Psoas muscle (tissue), 8 donors: Measurements from ENCODE around the gene EIF5A. TPM values are rescaled to one million over a fixed set of nuclear protein-coding genes. Genes with fewer than 3 reads are reported as not detected.

ENCODE experiments used
- ATAC-seq, 4 donors: fragments of 200-7000 bp; cut with Tn5 transposase; one replicate each; pipeline ENCODE4 v1.9.1; 2020; ENCODE audit warnings: moderate library complexity in 3 of 4, mild to moderate bottlenecking in 2 of 4
- DNase-seq, 2 donors: peaks; one replicate each; pipeline ENCODE4 v3.0.0-alpha.2; 2020
- H3K27ac ChIP-seq: fragments of 200-600 bp; one replicate; pipeline ENCODE4 v1.8.0; 2022
- H3K27me3 ChIP-seq, 3 donors: fragments of 200-600 bp in 1 of 3; one replicate each; pipeline versions ENCODE4 v1.6.1 to v1.8.0; 2013 to 2022; ENCODE audit warnings: low read length in 2 of 3, mild to moderate bottlenecking in 2 of 3, moderate library complexity in 1 of 3; ENCODE audit not compliant: insufficient read depth in 3 of 3
- H3K36me3 ChIP-seq, 2 donors: fragments of 200-600 bp in 1 of 2; one replicate each; pipeline versions ENCODE4 v1.6.1 to v1.8.0; 2013 to 2022; ENCODE audit warnings: low read depth in 1 of 2, mild to moderate bottlenecking in 1 of 2, moderate library complexity in 1 of 2; ENCODE audit not compliant: insufficient read depth in 1 of 2
- H3K4me1 ChIP-seq: fragments of 200-600 bp; one replicate; pipeline ENCODE4 v1.8.0; 2022
- H3K4me3 ChIP-seq: fragments of 200-600 bp; one replicate; pipeline ENCODE4 v1.8.0; 2022; ENCODE audit warnings: mild to moderate bottlenecking
- H3K9me3 ChIP-seq: fragments of 200-600 bp; one replicate; pipeline ENCODE4 v1.8.0; 2022
- CTCF ChIP-seq: fragments of 200-600 bp; IDR thresholded peaks from one replicate; pipeline ENCODE4 v1.8.0; 2022; ENCODE audit warnings: antibody characterized with exemption
- WGBS, 3 donors: extraction: QIAGEN DNeasy Blood & Tissue Kit; methylation state at CpG; one replicate each; pipeline versions ENCODE4 v1.1.6 to v1.1.7; 2013; 5-methylcytosine and 5-hydroxymethylcytosine counted together
- intact Hi-C, 2 donors: fragments of 100-400 bp; cut with DNase I; formaldehyde crosslinking; loops; one replicate each; pipeline versions ENCODE4 v1.11.0 to v1.14.2; 2022
- polyA plus RNA-seq, 3 donors: library from polyadenylated mRNA; stranded (reverse); fragments of 200-250 nt; gene quantifications; one replicate each; pipeline ENCODE4 v1.2.3, GENCODE V29; 2013
- total RNA-seq, 4 donors: library from RNA; stranded (reverse); fragmentation: NEBNext Ultra II Directional in 2 of 4; extraction: Animal tissue kit (Norgen Biotek cat#: 25700) in 2 of 4; gene quantifications; one replicate each; pipeline versions ENCODE4 v1.2.1 to v1.2.4, GENCODE V29; 2021 to 2023
- donor health status: healthy with polysubstance abuse.
- donor health status: DM: no; HTN: no; CAD: no; lungs with moderate emphysema.
- donor health status: Bipolar disorder and iron deficiency.
- donor health status: healthy.
- donor health status: DM: yes; HTN: yes; CAD: no.
- donor health status: DM: no; HTN: no; CAD: no.
- donor health status: DM: no; HTN: no; CAD: no.
- donor health status: DM: yes; HTN: yes; CAD: no.

Gene EIF5A
- total and polyA plus RNA-seq, 7 donors = 293 to 1,107 (median 518) TPM

DNA sequence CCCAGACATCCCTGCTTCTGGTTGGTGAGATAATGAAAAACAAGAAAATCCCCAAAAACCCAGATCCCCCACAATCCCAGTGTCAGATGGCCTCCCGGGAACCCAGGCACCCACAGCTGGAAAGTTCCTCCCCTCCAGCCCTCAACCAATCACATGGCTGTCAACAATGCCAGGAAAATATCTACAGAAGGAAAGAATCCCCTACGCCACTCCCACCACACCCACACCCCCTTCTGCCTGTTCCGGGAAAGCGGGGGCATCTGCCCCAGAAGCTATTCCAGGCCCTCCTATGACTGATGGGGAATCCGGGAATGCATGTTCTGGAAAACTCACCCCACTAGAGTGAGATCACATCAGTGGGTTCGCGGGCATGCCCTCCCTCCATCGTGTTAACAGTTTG is 49.3 kb downstream of the EIF5A start:
- Histone ChIP-seq H3K36me3 (no peaks in the 10 kb centered on the region), H3K27me3 (no peaks in the 10 kb centered on the region), H3K9me3 (no peaks in the 10 kb centered on the region), H3K4me1 (peaks cover 20% of the 10 kb centered on the region), H3K4me3 (no peak overlapping the region), H3K27ac (no peak overlapping the region)
- DNase-seq (no peak), ATAC-seq (no peak)
- no peak for TF ChIP-seq CTCF
- WGBS, 3 donors = 55 to 69% (median 68%) methylated on average over 8 of the region's 8 CpGs
- intact Hi-C loops = loop anchor here in 1 of 2 donors (5.0 kb wide), 1 partner anchor 36 kb away; the partner anchor contains the start of gene PLSCR3

DNA sequence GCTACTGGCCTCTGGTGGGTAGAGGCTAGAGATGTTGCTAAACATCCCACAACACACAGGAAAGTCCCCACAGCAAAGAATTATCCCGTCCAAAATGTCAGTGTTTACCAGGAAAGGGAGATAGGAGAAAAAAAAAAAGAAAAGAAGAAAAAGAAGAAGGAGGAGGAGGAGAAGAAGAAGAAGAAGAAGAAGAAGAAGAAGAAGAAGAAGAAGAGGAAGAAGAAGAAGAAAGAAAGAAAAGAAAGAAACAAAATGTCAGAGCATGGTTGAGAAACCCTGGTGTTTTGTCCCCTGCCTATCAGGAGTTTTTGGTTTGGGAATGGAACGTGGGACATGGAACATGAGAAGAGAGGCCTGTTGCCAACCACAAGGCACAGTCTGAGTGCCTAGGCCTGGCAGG is 50.0 kb downstream of the EIF5A start:
- intact Hi-C loops = loop anchor here in 1 of 2 donors (5.0 kb wide), 1 partner anchor 35 kb away; the partner anchor contains the start of gene PLSCR3
- Histone ChIP-seq H3K36me3 (no peaks in the 10 kb centered on the region), H3K9me3 (no peaks in the 10 kb centered on the region), H3K4me1 (peaks cover 20% of the 10 kb centered on the region), H3K27me3 (no peaks in the 10 kb centered on the region), H3K4me3 (no peak overlapping the region), H3K27ac (no peak overlapping the region)
- no peak for TF ChIP-seq CTCF
- DNase-seq = no peak
- ATAC-seq = no peak
- 47 to 53% (median 51%) methylated on average over 2 of the region's 2 CpGs for WGBS, 3 donors

- H3K27ac ChIP-seq = no peak overlapping the region
- H3K4me1 ChIP-seq = no peaks in the 10 kb centered on the region
- TF ChIP-seq CTCF = no peak
- WGBS, 3 donors = 64 to 78% (median 73%) methylated on average over 3 of the region's 3 CpGs
- DNase-seq (no peak), ATAC-seq (no peak)
- intact Hi-C loops = no loop called here
- no peak overlapping the region for H3K4me3 ChIP-seq
- no peaks in the 10 kb centered on the region for H3K9me3 ChIP-seq
- no peaks in the 10 kb centered on the region for H3K36me3 ChIP-seq
- no peaks in the 10 kb centered on the region for H3K27me3 ChIP-seq
These were observed 54.5 kb downstream of the EIF5A start for GRCh38 chr17:7361906-7362305.

Other genes with a start within 250 kb of the EIF5A start
Only the 30 nearest of the 32 such genes appear.
- gene ASGR2, start 192.8 kb upstream of the EIF5A start, total RNA-seq = under 1 TPM in 2 of 4 donors, not detected in 2; 0.34 to 0.62 TPM
- gene ASGR2, start 192.8 kb upstream of the EIF5A start, polyA plus RNA-seq = under 1 TPM in 2 of 3 donors, not detected in 1; 0.04 to 0.25 TPM
- under 1 TPM in 2 of 4 donors, not detected in 2; 0.26 to 0.39 TPM for gene ASGR1, start 128.3 kb upstream of the EIF5A start, total RNA-seq
- under 1 TPM; 0.08 to 0.23 (median 0.21) TPM for gene ASGR1, start 128.3 kb upstream of the EIF5A start, polyA plus RNA-seq
- 1 to 10 TPM; 3.2 to 8.9 (median 5.8) TPM for gene DLG4, start 87.8 kb upstream of the EIF5A start, total RNA-seq
- gene DLG4, start 87.8 kb upstream of the EIF5A start, polyA plus RNA-seq = 1 to 10 TPM; 1.5 to 5.8 (median 1.8) TPM
- gene ACADVL, start 87.7 kb upstream of the EIF5A start, total RNA-seq = 1,000 to 10,000 TPM in 3 of 4 donors, 100 to 1,000 TPM in 1; 987 to 1,310 (median 1,099) TPM
- 1,000 to 10,000 TPM in 1 of 3 donors, 100 to 1,000 TPM in 2; 538 to 1,030 (median 946) TPM for gene ACADVL, start 87.7 kb upstream of the EIF5A start, polyA plus RNA-seq
- 10 to 100 TPM; 11.4 to 19.6 (median 13.8) TPM for gene DVL2, start 73.1 kb upstream of the EIF5A start, total RNA-seq
- gene DVL2, start 73.1 kb upstream of the EIF5A start, polyA plus RNA-seq = 10 to 100 TPM; 10.0 to 22.1 (median 10.0) TPM
- gene PHF23, start 68.2 kb upstream of the EIF5A start, total RNA-seq = 10 to 100 TPM; 20.9 to 28.8 (median 27.7) TPM
- gene PHF23, start 68.2 kb upstream of the EIF5A start, polyA plus RNA-seq = 10 to 100 TPM; 24.0 to 43.3 (median 29.4) TPM
- gene GABARAP, start 65.2 kb upstream of the EIF5A start, total RNA-seq = 100 to 1,000 TPM; 447 to 492 (median 481) TPM
- gene GABARAP, start 65.2 kb upstream of the EIF5A start, polyA plus RNA-seq = 100 to 1,000 TPM; 344 to 569 (median 510) TPM
- gene CTDNEP1, start 55.9 kb upstream of the EIF5A start, total RNA-seq = 100 to 1,000 TPM; 208 to 332 (median 254) TPM
- gene CTDNEP1, start 55.9 kb upstream of the EIF5A start, polyA plus RNA-seq = 100 to 1,000 TPM; 171 to 281 (median 196) TPM
- 10 to 100 TPM; 55.7 to 87.0 (median 74.8) TPM for gene ELP5, start 55.4 kb upstream of the EIF5A start, total RNA-seq
- 100 to 1,000 TPM in 1 of 3 donors, 10 to 100 TPM in 2; 50.4 to 104 (median 86.0) TPM for gene ELP5, start 55.4 kb upstream of the EIF5A start, polyA plus RNA-seq
- 1 to 10 TPM in 2 of 4 donors, under 1 TPM in 1, not detected in 1; 0.57 to 1.0 (median 1.0) TPM for gene CLDN7, start 45.1 kb upstream of the EIF5A start, total RNA-seq
- gene CLDN7, start 45.1 kb upstream of the EIF5A start, polyA plus RNA-seq = 1 to 10 TPM in 1 of 3 donors, under 1 TPM in 2; 0.48 to 1.1 (median 0.83) TPM
- gene SLC2A4, start 25.9 kb upstream of the EIF5A start, total RNA-seq = 100 to 1,000 TPM in 3 of 4 donors, 10 to 100 TPM in 1; 50.9 to 257 (median 139) TPM
- 100 to 1,000 TPM in 1 of 3 donors, 10 to 100 TPM in 2; 19.4 to 127 (median 33.8) TPM for gene SLC2A4, start 25.9 kb upstream of the EIF5A start, polyA plus RNA-seq
- gene YBX2, start 13.0 kb upstream of the EIF5A start, total RNA-seq = 1 to 10 TPM in 1 of 4 donors, under 1 TPM in 3; 0.37 to 1.0 (median 0.75) TPM
- 1 to 10 TPM in 1 of 3 donors, under 1 TPM in 2; 0.14 to 1.8 (median 0.21) TPM for gene YBX2, start 13.0 kb upstream of the EIF5A start, polyA plus RNA-seq
- 100 to 1,000 TPM in 1 of 4 donors, 10 to 100 TPM in 3; 71.8 to 101 (median 82.5) TPM for gene GPS2, start 7.7 kb downstream of the EIF5A start, total RNA-seq
- gene GPS2, start 7.7 kb downstream of the EIF5A start, polyA plus RNA-seq = 100 to 1,000 TPM; 139 to 197 (median 146) TPM
- gene NEURL4, start 21.7 kb downstream of the EIF5A start, total RNA-seq = 10 to 100 TPM; 24.0 to 53.8 (median 32.6) TPM
- gene NEURL4, start 21.7 kb downstream of the EIF5A start, polyA plus RNA-seq = 10 to 100 TPM; 20.7 to 38.7 (median 22.9) TPM
- 10 to 100 TPM; 12.2 to 20.7 (median 15.7) TPM for gene ACAP1, start 28.9 kb downstream of the EIF5A start, total RNA-seq
- 10 to 100 TPM in 1 of 3 donors, 1 to 10 TPM in 2; 1.9 to 11.9 (median 2.4) TPM for gene ACAP1, start 28.9 kb downstream of the EIF5A start, polyA plus RNA-seq
- 1 to 10 TPM; 4.5 to 5.2 (median 5.1) TPM for gene KCTD11, start 44.5 kb downstream of the EIF5A start, total RNA-seq
- 10 to 100 TPM in 1 of 3 donors, 1 to 10 TPM in 2; 2.9 to 13.2 (median 9.9) TPM for gene KCTD11, start 44.5 kb downstream of the EIF5A start, polyA plus RNA-seq
- not detected for gene TMEM95, start 47.5 kb downstream of the EIF5A start, total RNA-seq
- not detected for gene TMEM95, start 47.5 kb downstream of the EIF5A start, polyA plus RNA-seq
- gene TNK1, start 73.5 kb downstream of the EIF5A start, total RNA-seq = under 1 TPM; 0.56 to 0.86 (median 0.78) TPM
- 1 to 10 TPM in 1 of 3 donors, under 1 TPM in 2; 0.57 to 1.7 (median 0.98) TPM for gene TNK1, start 73.5 kb downstream of the EIF5A start, polyA plus RNA-seq
- gene PLSCR3, start 86.9 kb downstream of the EIF5A start, total RNA-seq = 10 to 100 TPM; 13.9 to 16.2 (median 15.1) TPM
- gene PLSCR3, start 86.9 kb downstream of the EIF5A start, polyA plus RNA-seq = 10 to 100 TPM; 16.6 to 20.5 (median 18.7) TPM
- 10 to 100 TPM; 47.1 to 80.4 (median 53.5) TPM for gene TMEM256, start 96.5 kb downstream of the EIF5A start, total RNA-seq
- 10 to 100 TPM; 62.4 to 75.4 (median 69.7) TPM for gene TMEM256, start 96.5 kb downstream of the EIF5A start, polyA plus RNA-seq
- gene NLGN2, start 100.2 kb downstream of the EIF5A start, total RNA-seq = 10 to 100 TPM in 1 of 4 donors, 1 to 10 TPM in 3; 6.5 to 11.5 (median 7.4) TPM
- gene NLGN2, start 100.2 kb downstream of the EIF5A start, polyA plus RNA-seq = 1 to 10 TPM; 2.8 to 3.1 (median 2.9) TPM
- gene SPEM1, start 112.7 kb downstream of the EIF5A start, total RNA-seq = not detected
- gene SPEM1, start 112.7 kb downstream of the EIF5A start, polyA plus RNA-seq = under 1 TPM in 1 of 3 donors, not detected in 2; 0.06 TPM
- not detected for gene SPEM2, start 118.0 kb downstream of the EIF5A start, total RNA-seq
- under 1 TPM in 1 of 3 donors, not detected in 2; 0.03 TPM for gene SPEM2, start 118.0 kb downstream of the EIF5A start, polyA plus RNA-seq
- not detected for gene SPEM3, start 121.2 kb downstream of the EIF5A start, total RNA-seq
- gene SPEM3, start 121.2 kb downstream of the EIF5A start, polyA plus RNA-seq = under 1 TPM in 1 of 3 donors, not detected in 2; 0.01 TPM
- gene TMEM102, start 127.8 kb downstream of the EIF5A start, total RNA-seq = under 1 TPM; 0.41 to 0.95 (median 0.68) TPM
- gene TMEM102, start 127.8 kb downstream of the EIF5A start, polyA plus RNA-seq = 1 to 10 TPM in 2 of 3 donors, under 1 TPM in 1; 0.84 to 3.2 (median 1.7) TPM
- 10 to 100 TPM in 3 of 4 donors, 1 to 10 TPM in 1; 2.7 to 21.1 (median 10.1) TPM for gene FGF11, start 131.9 kb downstream of the EIF5A start, total RNA-seq
- gene FGF11, start 131.9 kb downstream of the EIF5A start, polyA plus RNA-seq = 1 to 10 TPM; 2.0 to 4.4 (median 3.7) TPM
- 100 to 1,000 TPM; 107 to 190 (median 147) TPM for gene CHRNB1, start 137.4 kb downstream of the EIF5A start, total RNA-seq
- gene CHRNB1, start 137.4 kb downstream of the EIF5A start, polyA plus RNA-seq = 100 to 1,000 TPM in 1 of 3 donors, 10 to 100 TPM in 2; 73.0 to 118 (median 91.7) TPM
- gene ZBTB4, start 172.0 kb downstream of the EIF5A start, total RNA-seq = 10 to 100 TPM; 29.3 to 43.2 (median 35.5) TPM
- 10 to 100 TPM; 10.3 to 20.2 (median 13.5) TPM for gene ZBTB4, start 172.0 kb downstream of the EIF5A start, polyA plus RNA-seq
- gene SLC35G6, start 173.8 kb downstream of the EIF5A start, total RNA-seq = not detected
- under 1 TPM in 1 of 3 donors, not detected in 2; 0.05 TPM for gene SLC35G6, start 173.8 kb downstream of the EIF5A start, polyA plus RNA-seq
- 10 to 100 TPM; 42.7 to 74.3 (median 56.9) TPM for gene POLR2A, start 176.7 kb downstream of the EIF5A start, total RNA-seq
- 10 to 100 TPM in 2 of 3 donors, 1 to 10 TPM in 1; 8.0 to 68.7 (median 15.0) TPM for gene POLR2A, start 176.7 kb downstream of the EIF5A start, polyA plus RNA-seq